ENCODE results near the gene NDUFA9.

Gene NDUFA9

GRCh38 chr12:4648501-4649357 is at the start of gene NDUFA9, which contains the start of gene AKAP3:
NDUFA9 (plus strand) TSS chr12:4649114; CDS start chr12:4649127, 13 bp downstream.
AKAP3 (minus strand) TSS chr12:4649051; CDS start chr12:4638196, 10,855 bp downstream.
- peak; percentile 81 for DNase-seq

DNA sequence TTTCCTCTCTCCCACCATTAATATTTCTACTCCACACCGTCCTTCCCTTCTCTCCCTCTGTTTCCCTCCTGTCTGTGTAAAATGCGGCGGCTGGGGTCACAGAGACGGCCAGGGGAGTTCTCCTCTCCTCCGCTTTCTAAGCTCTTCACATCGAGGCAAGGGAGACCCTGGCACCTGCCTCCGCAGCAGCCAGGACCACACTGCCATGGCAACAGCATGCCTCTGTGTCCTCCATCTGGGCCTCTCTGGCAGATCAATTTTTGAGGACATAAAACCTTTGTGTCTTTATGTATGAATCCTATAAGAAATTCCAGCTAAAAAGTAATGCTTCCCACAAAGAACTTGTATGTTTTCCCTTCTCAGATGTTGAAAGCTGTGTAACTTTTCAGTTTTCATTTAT is 45.5 kb upstream of the NDUFA9 start:
- DNase-seq, result no peak

GRCh38 chr12:4603946-4604345 is 45.0 kb upstream of the NDUFA9 start:
- DNase-seq, result no peak

- DNase-seq, result peak; percentile 71
Measured at GRCh38 chr12:4604684-4605193, 44.2 kb upstream of the NDUFA9 start.

DNA sequence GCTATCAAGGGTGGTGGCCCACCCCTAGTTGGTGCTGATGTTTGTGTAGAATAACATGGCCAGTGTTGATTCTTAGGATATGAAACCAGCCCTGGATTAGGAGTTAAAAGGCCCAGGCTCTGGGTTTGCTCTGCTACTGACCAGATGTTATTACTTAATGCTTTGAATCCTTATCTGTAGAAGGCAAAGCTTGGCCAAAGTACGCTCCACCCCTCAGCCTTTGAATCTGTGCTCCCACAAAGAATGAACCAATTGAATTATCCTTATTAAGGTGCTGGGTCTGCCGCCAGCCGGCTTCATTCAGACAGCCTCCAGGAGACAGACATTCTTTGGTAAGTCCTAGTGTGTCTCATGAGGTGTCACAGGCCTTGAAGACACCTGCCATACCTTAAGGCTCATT is 41.9 kb upstream of the NDUFA9 start:
- DNase-seq, result no peak

DNA sequence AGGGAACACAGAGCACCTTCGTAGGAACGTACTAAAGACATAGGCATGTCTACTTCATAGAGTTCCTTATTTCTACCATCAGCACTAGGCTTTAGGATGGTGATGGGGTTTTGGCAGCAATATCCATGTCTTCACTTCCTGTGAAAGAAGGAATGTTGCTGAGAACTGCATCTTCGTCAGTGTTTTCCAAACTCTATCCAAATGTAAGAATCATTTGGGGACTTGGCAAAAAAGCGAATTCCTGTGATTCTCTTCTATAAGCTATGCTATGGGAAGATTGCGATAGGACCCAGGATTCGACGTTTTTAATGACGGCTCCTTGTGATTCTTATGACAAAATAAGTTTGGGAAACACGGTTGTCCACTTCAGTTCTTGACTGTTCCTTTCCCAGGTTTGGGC is 39.8 kb upstream of the NDUFA9 start:
- no peak for DNase-seq

DNA sequence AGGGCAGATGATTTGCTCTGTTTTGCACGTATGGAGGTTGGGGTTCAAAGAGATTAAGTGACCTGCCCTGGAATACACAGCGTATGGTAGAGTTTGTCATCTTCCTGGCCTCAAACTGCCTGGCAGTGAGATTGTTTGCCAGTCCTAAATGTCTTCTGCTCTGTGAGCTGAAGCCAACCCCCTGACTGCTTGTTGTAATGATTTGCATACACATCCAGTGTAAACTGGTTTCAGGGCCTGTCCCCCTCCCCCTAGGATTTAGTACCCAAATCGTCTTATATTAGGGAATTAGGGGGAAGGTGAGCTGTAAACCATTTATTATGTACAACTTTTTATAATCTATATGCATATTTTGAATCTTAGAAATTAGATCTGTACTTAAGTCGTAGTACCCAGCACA is 38.4 kb upstream of the NDUFA9 start:
- DNase-seq, result peak; percentile 46

GRCh38 chr12:4615667-4616066 is 33.2 kb upstream of the NDUFA9 start:
- DNase-seq, result no peak

DNA sequence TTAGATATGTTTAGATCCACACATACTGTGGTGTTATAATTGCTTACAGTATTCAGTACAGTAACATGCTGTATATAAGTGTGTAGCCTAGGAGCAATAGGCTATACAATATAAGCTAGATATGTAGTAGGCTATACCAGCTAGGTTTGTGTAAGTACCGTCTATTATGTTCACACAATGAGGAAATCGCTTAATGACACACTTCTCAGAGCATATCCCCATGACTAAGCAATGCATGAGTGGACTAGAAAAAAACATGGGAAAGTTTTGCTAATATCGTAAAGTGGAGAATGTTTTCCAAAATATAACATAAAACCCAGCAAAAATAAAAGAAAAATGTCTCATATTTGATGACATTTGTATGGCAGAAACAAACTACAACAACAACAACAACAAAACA is 27.4 kb upstream of the NDUFA9 start:
- DNase-seq, result no peak

DNA sequence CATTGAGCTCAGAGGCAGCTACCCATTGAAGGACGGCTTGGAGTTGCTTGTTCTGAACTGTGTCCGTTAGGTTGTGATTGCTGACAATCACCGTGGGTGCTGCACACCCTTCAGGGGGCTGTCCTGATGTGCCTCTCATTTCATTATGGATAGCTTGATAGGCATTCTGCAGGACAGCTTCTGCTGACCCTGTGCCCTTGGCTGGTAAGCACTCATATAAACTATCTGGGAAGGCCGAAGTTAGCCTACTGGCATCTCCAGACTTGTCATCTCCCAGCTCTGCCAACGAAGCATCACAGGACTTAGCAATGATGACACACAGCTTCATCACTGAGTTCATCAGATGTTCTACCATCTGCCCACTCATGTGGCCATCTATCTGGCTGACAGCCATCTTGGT is 22.4 kb upstream of the NDUFA9 start:
- no peak for DNase-seq

DNA sequence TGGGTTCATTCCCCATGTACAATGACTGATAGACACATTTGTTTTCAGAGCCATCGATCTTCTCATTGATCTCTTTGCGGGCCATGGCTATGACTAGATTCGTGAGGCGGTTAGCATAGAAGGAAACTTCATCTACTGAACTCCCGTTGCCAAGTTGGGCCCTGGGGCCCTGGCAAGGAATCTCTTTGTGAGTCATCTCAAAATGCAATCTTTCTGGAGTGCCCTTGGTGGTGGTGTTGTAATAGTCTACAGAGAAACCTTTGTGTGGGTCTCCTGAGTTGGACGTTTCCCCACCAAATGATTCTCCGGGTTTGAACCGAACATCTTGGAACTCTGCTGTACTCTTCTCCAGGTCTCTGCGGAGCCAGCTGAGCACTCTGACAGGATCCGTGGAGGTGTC is 20.5 kb upstream of the NDUFA9 start:
- no peak for DNase-seq

- no peak for DNase-seq
Measured at GRCh38 chr12:4630262-4630661, 18.7 kb upstream of the NDUFA9 start.

- no peak for DNase-seq
Measured at GRCh38 chr12:4643747-4644146, 5.2 kb upstream of the NDUFA9 start.

DNA sequence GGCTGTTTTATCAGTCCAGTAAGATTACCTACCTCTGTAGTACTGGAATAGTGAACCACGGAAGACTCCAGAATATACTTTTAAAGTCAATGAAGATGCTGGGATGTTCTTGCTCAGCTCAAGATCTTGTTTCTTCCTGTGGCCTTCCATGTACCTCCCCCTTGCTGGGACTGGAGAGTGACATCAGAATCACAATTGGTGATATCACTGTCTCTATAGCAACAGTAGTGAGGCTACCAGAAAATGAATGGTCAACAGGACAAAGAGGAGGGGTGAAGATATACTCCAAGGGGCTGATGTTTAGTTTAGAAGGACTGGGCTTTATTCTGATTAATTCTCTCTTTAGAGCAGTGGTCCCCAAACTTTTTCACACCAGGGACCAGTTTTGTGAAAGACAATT is 3.9 kb upstream of the NDUFA9 start:
- no peak for DNase-seq

DNA sequence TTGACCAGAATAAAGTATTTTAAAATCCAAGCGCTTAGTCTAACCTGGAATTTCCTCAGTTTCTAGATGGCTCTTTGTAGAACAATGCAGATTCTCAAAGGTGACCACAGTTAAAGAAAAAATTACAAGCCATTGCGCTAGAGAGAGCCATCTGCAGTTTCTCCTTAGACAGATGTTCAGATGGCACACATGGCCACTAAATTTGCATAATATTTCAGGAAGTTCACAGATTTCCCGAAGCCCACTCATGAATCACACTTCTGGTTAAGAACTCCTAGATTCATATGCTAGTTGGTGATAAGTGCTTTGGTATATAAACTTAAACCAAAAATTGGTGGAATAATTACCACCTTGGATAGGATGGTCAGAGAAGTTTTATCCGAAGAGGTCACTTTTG is 812 bp upstream of the NDUFA9 start:
- DNase-seq, result no peak

- DNase-seq, result no peak
Measured at GRCh38 chr12:4649358-4649661, 396 bp downstream of the NDUFA9 start.

GRCh38 chr12:4653257-4653656 is 4.3 kb downstream of the NDUFA9 start:
- DNase-seq, result no peak

DNA sequence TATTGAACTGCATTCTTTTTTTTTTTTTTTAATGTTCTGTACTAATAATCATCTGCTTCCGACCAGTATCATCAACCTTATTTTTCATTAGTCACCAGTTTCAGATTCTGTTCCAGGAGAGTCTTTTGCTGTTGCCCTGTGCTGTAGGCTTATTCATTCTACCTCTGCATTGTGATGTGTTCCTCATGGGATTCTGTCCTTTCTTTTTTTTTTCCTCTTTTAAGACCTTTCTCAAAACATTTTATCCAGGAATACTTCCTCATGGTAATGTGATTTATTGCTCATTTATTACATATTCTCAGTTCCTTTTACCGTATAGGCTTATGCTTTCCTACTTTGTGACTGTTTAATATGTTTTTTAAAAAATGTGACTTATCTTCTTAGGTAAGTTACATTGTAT is 4.8 kb downstream of the NDUFA9 start:
- DNase-seq, result no peak

- DNase-seq, result no peak
Measured at GRCh38 chr12:4663971-4664505, 15.1 kb downstream of the NDUFA9 start.

GRCh38 chr12:4665236-4665635 is 16.3 kb downstream of the NDUFA9 start:
- no peak for DNase-seq

DNA sequence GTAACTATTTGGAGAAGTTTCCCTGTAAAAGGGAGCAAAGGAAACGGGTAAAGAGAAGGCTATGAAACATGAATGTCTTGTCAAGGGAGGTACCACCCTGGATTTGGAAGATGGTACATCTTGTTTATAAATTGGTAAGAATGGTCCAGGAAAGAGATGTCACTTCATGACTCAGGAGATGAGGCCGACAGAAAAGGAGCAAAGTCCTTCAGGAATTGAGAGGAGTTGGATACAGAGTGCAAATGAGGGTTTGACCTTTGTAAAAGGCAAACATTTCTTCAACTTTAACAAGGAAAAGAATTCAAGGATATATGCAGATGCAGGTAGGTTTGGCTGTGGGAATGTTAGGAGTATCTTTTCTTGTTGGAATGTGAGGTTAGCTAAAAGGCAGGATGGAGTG is 30.8 kb downstream of the NDUFA9 start:
- DNase-seq, result no peak

DNA sequence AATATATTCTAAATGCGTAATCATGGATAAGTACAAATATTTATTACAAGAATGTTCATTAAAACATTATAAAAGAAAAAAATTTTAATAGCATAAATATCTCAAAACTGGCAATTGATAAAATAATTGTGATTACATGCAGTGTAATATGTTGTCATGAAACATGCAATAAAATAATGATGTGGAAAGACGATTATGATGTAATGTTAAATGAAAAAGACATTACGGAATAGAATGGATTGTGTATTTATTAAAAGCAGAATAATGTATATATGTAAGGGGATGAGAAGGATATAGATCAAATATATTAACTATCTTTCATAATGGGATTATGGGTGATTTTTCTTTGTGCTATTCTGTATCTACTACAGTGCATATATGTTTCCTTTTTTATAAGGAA is 32.8 kb downstream of the NDUFA9 start:
- DNase-seq, result no peak

DNA sequence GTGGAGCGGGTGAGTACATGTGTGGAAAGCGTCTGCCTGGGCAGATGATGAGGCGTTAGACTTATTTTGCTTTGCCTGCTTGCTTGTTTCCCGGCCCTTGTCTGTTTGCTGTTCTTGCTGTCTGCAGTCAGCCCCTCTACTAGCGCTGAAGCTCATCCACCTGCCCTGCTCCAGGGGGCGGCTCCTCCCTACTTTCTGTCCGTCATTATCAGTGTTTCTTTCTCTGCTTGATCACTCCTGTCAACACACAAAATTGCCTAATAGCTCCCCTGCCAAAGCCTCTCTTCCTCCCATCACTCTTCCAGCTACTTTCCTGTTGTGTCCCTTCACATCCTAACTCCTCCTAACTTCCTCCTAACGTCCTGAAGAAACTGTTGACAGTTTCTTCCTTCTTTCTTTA is 36.4 kb downstream of the NDUFA9 start:
- no peak for DNase-seq

DNA sequence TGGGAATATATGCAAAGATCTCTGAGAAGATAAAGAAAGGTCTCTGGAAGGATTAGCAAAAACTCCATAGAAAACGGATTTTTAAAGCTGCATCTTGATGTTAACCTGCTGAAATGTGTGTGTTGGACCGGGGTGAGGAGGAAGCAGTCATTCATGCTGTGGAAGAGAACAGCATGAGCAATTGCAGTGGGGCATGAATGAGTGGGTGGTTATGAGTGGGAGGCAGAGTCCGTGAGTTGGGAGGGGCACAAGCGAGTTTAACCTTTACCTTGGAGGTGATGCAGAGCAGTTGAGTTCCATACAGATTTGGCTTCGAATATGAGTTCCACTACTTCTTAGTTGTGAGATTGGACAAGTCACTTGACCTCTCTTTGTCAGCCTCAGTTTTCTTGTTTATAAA is 41.8 kb downstream of the NDUFA9 start:
- no peak for DNase-seq

All from NCI-H526 treated with DMSO at 0.1 percent for 48 hours (cell line).